Measurements from ENCODE around the gene NFYB.

Gene NFYB

GRCh38 chr12:104105461-104105860, 32.5 kb downstream of the NFYB start:
- Histone ChIP-seq H3K4me1 (ENCODE audit: insufficient read depth, low read length, severe bottlenecking) (peaks cover 4% of the 10 kb centered on the region), H3K9me3 (ENCODE audit: low read length) (no peaks in the 10 kb centered on the region), H3K36me3 (ENCODE audit: insufficient read depth, low read length) (no peaks in the 10 kb centered on the region), H3K4me2 (ENCODE audit: low read length) (no peak overlapping the region), H3K27ac (ENCODE audit: low read depth, low read length, poor library complexity, severe bottlenecking) (no peak overlapping the region), H3K9ac (ENCODE audit: low read length) (no peak overlapping the region), H3K4me3 (ENCODE audit: low read depth, low read length, poor library complexity, severe bottlenecking) (no peak overlapping the region), H2AFZ (ENCODE audit: low read length) (no peak overlapping the region), H3K27me3 (ENCODE audit: insufficient read depth, low read length) (no peaks in the 10 kb centered on the region), H3K9me2 (ENCODE audit: low read depth, low read length) (no peaks in the 10 kb centered on the region), H3K79me2 (ENCODE audit: insufficient read depth, low read length) (no peaks in the 10 kb centered on the region), H3F3A (ENCODE audit: insufficient read depth, low read length) (no peaks in the 10 kb centered on the region), H4K20me1 (ENCODE audit: insufficient read depth, low read length) (no peaks in the 10 kb centered on the region)
- TF ChIP-seq EZH2 (IDR thresholded peaks at IDR 0.05; ENCODE audit: borderline replicate concordance, low read length) (no peak), CTCF (IDR thresholded peaks at IDR 0.05; ENCODE audit: low read length) (no peak)

DNA sequence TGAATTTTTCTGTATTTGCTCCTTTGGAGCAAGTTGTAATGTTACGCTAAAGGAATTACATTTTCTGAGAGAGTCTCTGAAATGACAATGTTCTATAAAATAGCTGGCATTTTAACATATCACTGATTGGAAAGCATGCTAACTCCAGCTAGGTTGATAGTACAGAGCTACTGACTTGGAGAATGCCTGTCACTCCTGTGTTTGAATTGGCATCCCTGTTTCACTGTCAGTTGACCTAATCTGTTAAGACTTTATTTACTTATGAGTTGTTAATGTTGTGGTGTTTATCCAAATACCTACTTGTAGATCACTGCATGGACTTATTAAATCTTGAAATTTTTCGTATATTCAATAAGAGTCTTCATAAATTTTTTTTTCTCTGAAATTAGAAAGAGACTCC, 40.1 kb downstream of the NFYB start:
- Histone ChIP-seq H4K20me1 (ENCODE audit: insufficient read depth, low read length) (no peaks in the 10 kb centered on the region), H3F3A (ENCODE audit: insufficient read depth, low read length) (no peaks in the 10 kb centered on the region), H3K9me2 (ENCODE audit: low read depth, low read length) (no peaks in the 10 kb centered on the region), H3K9ac (ENCODE audit: low read length) (no peak overlapping the region), H3K79me2 (ENCODE audit: insufficient read depth, low read length) (no peaks in the 10 kb centered on the region), H2AFZ (ENCODE audit: low read length) (no peak overlapping the region), H3K4me1 (ENCODE audit: insufficient read depth, low read length, severe bottlenecking) (no peaks in the 10 kb centered on the region), H3K27ac (ENCODE audit: low read depth, low read length, poor library complexity, severe bottlenecking) (no peak overlapping the region), H3K27me3 (ENCODE audit: insufficient read depth, low read length) (no peaks in the 10 kb centered on the region), H3K4me3 (ENCODE audit: low read depth, low read length, poor library complexity, severe bottlenecking) (no peak overlapping the region), H3K9me3 (ENCODE audit: low read length) (no peaks in the 10 kb centered on the region), H3K4me2 (ENCODE audit: low read length) (no peak overlapping the region), H3K36me3 (ENCODE audit: insufficient read depth, low read length) (peaks cover 4% of the 10 kb centered on the region; the same call in 1 of the 2 replicates)
- no peak for TF ChIP-seq EZH2 (IDR thresholded peaks at IDR 0.05; ENCODE audit: borderline replicate concordance, low read length)
- TF ChIP-seq CTCF (IDR thresholded peaks at IDR 0.05; ENCODE audit: low read length) = no peak

DNA sequence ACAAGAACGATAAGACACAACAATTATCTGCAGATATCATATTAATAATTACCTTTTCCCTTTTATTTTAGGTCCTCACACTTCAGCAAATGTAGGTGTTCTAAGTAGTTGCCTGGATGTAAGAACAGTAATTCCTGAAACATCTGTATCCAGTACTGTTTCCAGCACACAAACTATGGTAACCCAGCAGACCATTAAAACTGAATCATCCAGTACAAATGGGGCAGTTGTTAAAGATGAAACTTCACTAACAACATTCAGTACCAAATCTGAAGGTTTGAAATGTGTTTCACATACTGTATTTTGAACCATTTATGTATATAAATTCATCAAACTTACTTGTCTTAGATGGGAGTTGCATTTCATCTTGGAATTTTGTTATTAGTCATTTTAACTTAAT, 42.7 kb downstream of the NFYB start:
- Histone ChIP-seq H3K4me3 (ENCODE audit: low read depth, low read length, poor library complexity, severe bottlenecking) (no peak overlapping the region), H3F3A (ENCODE audit: insufficient read depth, low read length) (no peaks in the 10 kb centered on the region), H4K20me1 (ENCODE audit: insufficient read depth, low read length) (no peaks in the 10 kb centered on the region), H3K27ac (ENCODE audit: low read depth, low read length, poor library complexity, severe bottlenecking) (no peak overlapping the region), H3K36me3 (ENCODE audit: insufficient read depth, low read length) (peaks cover 4% of the 10 kb centered on the region; the same call in 1 of the 2 replicates), H2AFZ (ENCODE audit: low read length) (no peak overlapping the region), H3K9me3 (ENCODE audit: low read length) (no peaks in the 10 kb centered on the region), H3K79me2 (ENCODE audit: insufficient read depth, low read length) (no peaks in the 10 kb centered on the region), H3K9ac (ENCODE audit: low read length) (no peak overlapping the region), H3K9me2 (ENCODE audit: low read depth, low read length) (no peaks in the 10 kb centered on the region), H3K4me1 (ENCODE audit: insufficient read depth, low read length, severe bottlenecking) (no peaks in the 10 kb centered on the region), H3K27me3 (ENCODE audit: insufficient read depth, low read length) (no peaks in the 10 kb centered on the region), H3K4me2 (ENCODE audit: low read length) (no peak overlapping the region)
- TF ChIP-seq EZH2 (IDR thresholded peaks at IDR 0.05; ENCODE audit: borderline replicate concordance, low read length) (no peak), CTCF (IDR thresholded peaks at IDR 0.05; ENCODE audit: low read length) (no peak)
